Fibroblast of pulmonary artery (primary cell): ENCODE data around the gene MAP2K2.

Experiments
- DNase-seq: peaks from one replicate; pipeline ENCODE4 v3.0.0-alpha.2; 2010; ENCODE audit warnings: low read depth
- H3K4me3 ChIP-seq: replicated peaks from 2 replicates; pipeline ENCODE4 v1.5.1; 2011; ENCODE audit warnings: low read depth, mild to moderate bottlenecking, control low read depth, low read length, moderate library complexity
- CTCF ChIP-seq: IDR thresholded peaks from 2 replicates; pipeline ENCODE4 v1.5.1; 2011; ENCODE audit warnings: mild to moderate bottlenecking, control low read depth, low read length, inconsistent platforms; ENCODE audit errors: missing control alignments

The MAP2K2 gene

GRCh38 chr19:4097501-4097900 is 26.4 kb downstream of the MAP2K2 start:
- H3K4me3 ChIP-seq: no peak overlapping the region
- no peak for TF ChIP-seq CTCF
- no peak for DNase-seq

GRCh38 chr19:4096049-4096892 is 27.7 kb downstream of the MAP2K2 start:
- TF ChIP-seq CTCF: no peak
- no peak overlapping the region for H3K4me3 ChIP-seq
- no peak for DNase-seq

GRCh38 chr19:4095488-4095844 is 28.5 kb downstream of the MAP2K2 start:
- TF ChIP-seq CTCF: no peak
- DNase-seq: no peak
- no peak overlapping the region for H3K4me3 ChIP-seq

- no peak for TF ChIP-seq CTCF
- no peak for DNase-seq
Measured at GRCh38 chr19:4094761-4095487, 29.0 kb downstream of the MAP2K2 start.

GRCh38 chr19:4094291-4094690 is 29.6 kb downstream of the MAP2K2 start:
- DNase-seq: no peak
- no peak overlapping the region for H3K4me3 ChIP-seq
- no peak for TF ChIP-seq CTCF

More at GRCh38 chr19:4094761-4095487, 29.0 kb downstream of the MAP2K2 start:
- H3K4me3 ChIP-seq: no peak overlapping the region

- no peak for TF ChIP-seq CTCF
- no peak overlapping the region for H3K4me3 ChIP-seq
- no peak for DNase-seq
Measured at GRCh38 chr19:4093643-4094175, 30.2 kb downstream of the MAP2K2 start.
